ENCODE results near the gene MEGF11. TPM values are rescaled to one million over a fixed set of nuclear protein-coding genes. Genes with fewer than 3 reads are reported as not detected.

The MEGF11 gene
- polyA plus RNA-seq, 3 donors, result 2.6 to 3.5 (median 2.7) TPM

GRCh38 chr15:66094331-66094730, 159.2 kb downstream of the MEGF11 start:
- DNase-seq, result no peak

- no peak for DNase-seq
These were observed 161.2 kb downstream of the MEGF11 start for GRCh38 chr15:66092053-66093016.

GRCh38 chr15:66089509-66089908, 164.0 kb downstream of the MEGF11 start:
- no peak for DNase-seq

- no peak for DNase-seq
These were observed 164.5 kb downstream of the MEGF11 start for GRCh38 chr15:66089049-66089448.

- DNase-seq, result no peak
These were observed 168.4 kb downstream of the MEGF11 start for GRCh38 chr15:66085128-66085527.

GRCh38 chr15:66084704-66085103, 168.8 kb downstream of the MEGF11 start:
- no peak for DNase-seq

GRCh38 chr15:66080717-66081398, 172.7 kb downstream of the MEGF11 start:
- DNase-seq, result peak; percentile 46

- no peak for DNase-seq
These were observed 174.6 kb downstream of the MEGF11 start for GRCh38 chr15:66078929-66079275.

GRCh38 chr15:66078196-66078928, 175.2 kb downstream of the MEGF11 start:
- DNase-seq, result no peak

- no peak for DNase-seq
These were observed 176.3 kb downstream of the MEGF11 start for GRCh38 chr15:66077320-66077663.

- no peak for DNase-seq
These were observed 176.8 kb downstream of the MEGF11 start for GRCh38 chr15:66076591-66077319.

GRCh38 chr15:66075947-66076346, 177.6 kb downstream of the MEGF11 start:
- DNase-seq, result no peak

- no peak for DNase-seq
These were observed 180.8 kb downstream of the MEGF11 start for GRCh38 chr15:66072616-66073361.

GRCh38 chr15:66071921-66072295, 181.6 kb downstream of the MEGF11 start:
- no peak for DNase-seq

GRCh38 chr15:66071160-66071920, 182.2 kb downstream of the MEGF11 start:
- no peak for DNase-seq

- DNase-seq, result no peak
These were observed 183.2 kb downstream of the MEGF11 start for GRCh38 chr15:66070220-66070934.

- DNase-seq, result no peak
These were observed 183.8 kb downstream of the MEGF11 start for GRCh38 chr15:66069751-66070150.

- DNase-seq, result no peak
These were observed 184.7 kb downstream of the MEGF11 start for GRCh38 chr15:66068801-66069200.

GRCh38 chr15:66067687-66068086, 185.9 kb downstream of the MEGF11 start:
- no peak for DNase-seq

GRCh38 chr15:66066481-66066880, 187.1 kb downstream of the MEGF11 start:
- DNase-seq, result no peak
